Stimulated activated naive CD8-positive, alpha-beta T cell treated with anti-CD3 and anti-CD28 coated beads, Interleukin-15, Interleukin-2, amounts not matched to agents 100 ng/mL and 50 ng/mL, for 24 hours (primary cell): ENCODE data around the gene MYO7B.

Source experiments
- H3K27ac Mint-ChIP-seq: one replicate; pipeline ENCODE4 v1.8.0; 2021; ENCODE audit warnings: mild to moderate bottlenecking, mixed read lengths
- H3K27me3 Mint-ChIP-seq: one replicate; pipeline ENCODE4 v1.8.0; 2021; ENCODE audit warnings: mixed read lengths
- H3K36me3 Mint-ChIP-seq: one replicate; pipeline ENCODE4 v1.8.0; 2021; ENCODE audit warnings: low read depth, mixed read lengths
- H3K4me1 Mint-ChIP-seq: one replicate; pipeline ENCODE4 v1.8.0; 2021; ENCODE audit warnings: low read depth, mixed read lengths
- H3K4me3 Mint-ChIP-seq: one replicate; pipeline ENCODE4 v1.8.0; 2021; ENCODE audit warnings: mild to moderate bottlenecking, mixed read lengths
- H3K9me3 Mint-ChIP-seq: one replicate; pipeline ENCODE4 v1.8.0; 2021; ENCODE audit warnings: mixed read lengths

MYO7B gene

GRCh38 chr2:127670957-127671290, 135.4 kb downstream of the MYO7B start:
- Mint-ChIP-seq H3K4me1 (peaks cover 4% of the 10 kb centered on the region), H3K27me3 (peaks cover 64% of the 10 kb centered on the region), H3K4me3 (no peak overlapping the region), H3K9me3 (no peaks in the 10 kb centered on the region), H3K36me3 (no peaks in the 10 kb centered on the region), H3K27ac (no peak overlapping the region)

GRCh38 chr2:127671557-127672302, 136.2 kb downstream of the MYO7B start:
- Mint-ChIP-seq H3K9me3 (no peaks in the 10 kb centered on the region), H3K4me3 (no peak overlapping the region), H3K4me1 (peaks cover 6% of the 10 kb centered on the region), H3K27ac (no peak overlapping the region), H3K36me3 (no peaks in the 10 kb centered on the region), H3K27me3 (peaks cover 65% of the 10 kb centered on the region)

- Mint-ChIP-seq H3K36me3 (no peaks in the 10 kb centered on the region), H3K27me3 (peaks cover 63% of the 10 kb centered on the region), H3K4me1 (peaks cover 6% of the 10 kb centered on the region), H3K4me3 (no peak overlapping the region), H3K9me3 (no peaks in the 10 kb centered on the region), H3K27ac (no peak overlapping the region)
Measured at GRCh38 chr2:127672341-127673224, 137.1 kb downstream of the MYO7B start.

- peaks cover 6% of the 10 kb centered on the region for H3K4me1 Mint-ChIP-seq
- H3K27me3 Mint-ChIP-seq, result peaks cover 65% of the 10 kb centered on the region
- no peak overlapping the region for H3K27ac Mint-ChIP-seq
- H3K9me3 Mint-ChIP-seq, result no peaks in the 10 kb centered on the region
- no peak overlapping the region for H3K4me3 Mint-ChIP-seq
- no peaks in the 10 kb centered on the region for H3K36me3 Mint-ChIP-seq
Measured at GRCh38 chr2:127673291-127674069, 138.0 kb downstream of the MYO7B start.

GRCh38 chr2:127674241-127675209, 139.0 kb downstream of the MYO7B start:
- Mint-ChIP-seq H3K4me1 (peaks cover 6% of the 10 kb centered on the region), H3K9me3 (no peaks in the 10 kb centered on the region), H3K27ac (no peak overlapping the region), H3K4me3 (peak overlapping the region; percentile 77), H3K27me3 (peaks cover 61% of the 10 kb centered on the region), H3K36me3 (no peaks in the 10 kb centered on the region)

GRCh38 chr2:127675331-127676261, 140.1 kb downstream of the MYO7B start, which contains the start of gene LIMS2:
TSS of gene LIMS2 (minus strand) at chr2:127675530. CDS start at chr2:127675024, 506 bp downstream.
- H3K4me3 Mint-ChIP-seq, result peak within 1 kb of the TSS; percentile 77
- H3K4me1 Mint-ChIP-seq, result peaks cover 6% of the 10 kb centered on the region
- peaks cover 51% of the 10 kb centered on the region for H3K27me3 Mint-ChIP-seq
- H3K9me3 Mint-ChIP-seq, result no peaks in the 10 kb centered on the region
- H3K27ac Mint-ChIP-seq, result no peak within 1 kb of the TSS
- H3K36me3 Mint-ChIP-seq, result no peaks in the 10 kb centered on the region

GRCh38 chr2:127676906-127677305, 141.4 kb downstream of the MYO7B start:
- peaks cover 6% of the 10 kb centered on the region for H3K4me1 Mint-ChIP-seq

GRCh38 chr2:127678531-127678930, 143.0 kb downstream of the MYO7B start:
- Mint-ChIP-seq H3K36me3 (no peaks in the 10 kb centered on the region), H3K9me3 (no peaks in the 10 kb centered on the region), H3K27ac (no peak overlapping the region), H3K4me1 (peaks cover 6% of the 10 kb centered on the region), H3K4me3 (no peak overlapping the region), H3K27me3 (peaks cover 35% of the 10 kb centered on the region)

More at GRCh38 chr2:127676906-127677305, 141.4 kb downstream of the MYO7B start:
- Mint-ChIP-seq H3K9me3 (no peaks in the 10 kb centered on the region), H3K36me3 (no peaks in the 10 kb centered on the region), H3K27me3 (peaks cover 45% of the 10 kb centered on the region), H3K27ac (no peak overlapping the region), H3K4me3 (no peak overlapping the region)

GRCh38 chr2:127678991-127679390, 143.5 kb downstream of the MYO7B start:
- Mint-ChIP-seq H3K4me3 (no peak overlapping the region), H3K36me3 (no peaks in the 10 kb centered on the region), H3K27me3 (peaks cover 30% of the 10 kb centered on the region), H3K27ac (no peak overlapping the region), H3K9me3 (no peaks in the 10 kb centered on the region), H3K4me1 (peaks cover 6% of the 10 kb centered on the region)

GRCh38 chr2:127679680-127680361, 144.3 kb downstream of the MYO7B start:
- no peaks in the 10 kb centered on the region for H3K9me3 Mint-ChIP-seq
- H3K36me3 Mint-ChIP-seq, result no peaks in the 10 kb centered on the region
- H3K4me3 Mint-ChIP-seq, result no peak overlapping the region
- H3K4me1 Mint-ChIP-seq, result peaks cover 6% of the 10 kb centered on the region
- peaks cover 24% of the 10 kb centered on the region for H3K27me3 Mint-ChIP-seq
- H3K27ac Mint-ChIP-seq, result no peak overlapping the region

- no peaks in the 10 kb centered on the region for H3K36me3 Mint-ChIP-seq
- peaks cover 4% of the 10 kb centered on the region for H3K4me1 Mint-ChIP-seq
- no peak overlapping the region for H3K27ac Mint-ChIP-seq
- H3K4me3 Mint-ChIP-seq, result no peak overlapping the region
- no peaks in the 10 kb centered on the region for H3K9me3 Mint-ChIP-seq
- peaks cover 22% of the 10 kb centered on the region for H3K27me3 Mint-ChIP-seq
Measured at GRCh38 chr2:127680706-127681287, 145.3 kb downstream of the MYO7B start.

GRCh38 chr2:127681288-127681804, 145.9 kb downstream of the MYO7B start:
- H3K4me3 Mint-ChIP-seq, result no peak overlapping the region
- H3K9me3 Mint-ChIP-seq, result no peaks in the 10 kb centered on the region
- H3K27me3 Mint-ChIP-seq, result peaks cover 17% of the 10 kb centered on the region
- H3K36me3 Mint-ChIP-seq, result no peaks in the 10 kb centered on the region
- no peak overlapping the region for H3K27ac Mint-ChIP-seq
- H3K4me1 Mint-ChIP-seq, result no peaks in the 10 kb centered on the region
